Stimulated activated CD4-positive, alpha-beta T cell treated with anti-CD3 and anti-CD28 coated beads, Interleukin-15, amount 100 ng/mL, for 48 hours (primary cell): ENCODE results near the gene MEG3.

Experiments
- DNase-seq, 2 donors: peaks; one replicate each; pipeline ENCODE4 v3.0.0-alpha.2; 2020; ENCODE audit warnings: low read depth in 2 of 2

The MEG3 gene

GRCh38 chr14:100880271-100881101 is 54.6 kb downstream of the MEG3 start:
- DNase-seq, result no peak

GRCh38 chr14:100881211-100882025 is 55.5 kb downstream of the MEG3 start:
- DNase-seq, result no peak

- DNase-seq, result no peak
Observed at GRCh38 chr14:100882026-100882967, 56.4 kb downstream of the MEG3 start.

- DNase-seq, result no peak
Observed at GRCh38 chr14:100882991-100883788, 57.3 kb downstream of the MEG3 start.

GRCh38 chr14:100883789-100884101 is 57.8 kb downstream of the MEG3 start:
- DNase-seq, result no peak

GRCh38 chr14:100884456-100884855 is 58.5 kb downstream of the MEG3 start:
- DNase-seq, result no peak

GRCh38 chr14:100885196-100885595 is 59.3 kb downstream of the MEG3 start:
- DNase-seq, result no peak

- DNase-seq, result no peak
Observed at GRCh38 chr14:100885617-100886016, 59.7 kb downstream of the MEG3 start.

- no peak for DNase-seq
Observed at GRCh38 chr14:100887728-100888335, 61.9 kb downstream of the MEG3 start.

- no peak for DNase-seq
Observed at GRCh38 chr14:100888789-100889315, 62.9 kb downstream of the MEG3 start.

GRCh38 chr14:100889641-100890040 is 63.7 kb downstream of the MEG3 start:
- DNase-seq, result no peak

- DNase-seq, result no peak
Observed at GRCh38 chr14:100890061-100890850, 64.3 kb downstream of the MEG3 start.

GRCh38 chr14:100891051-100891450 is 65.1 kb downstream of the MEG3 start:
- DNase-seq, result no peak

- DNase-seq, result no peak
Observed at GRCh38 chr14:100891501-100892445, 65.9 kb downstream of the MEG3 start.

- no peak for DNase-seq
Observed at GRCh38 chr14:100892496-100893227, 66.7 kb downstream of the MEG3 start.

- no peak for DNase-seq
Observed at GRCh38 chr14:100893228-100893601, 67.3 kb downstream of the MEG3 start.

GRCh38 chr14:100893760-100894159 is 67.8 kb downstream of the MEG3 start:
- DNase-seq, result no peak

- DNase-seq, result no peak
Observed at GRCh38 chr14:100894416-100894815, 68.5 kb downstream of the MEG3 start.
